Limb (tissue), 2 donors: ENCODE data around the gene CNTN5.
"Not testable (repeated sequence)": the region's sequence is repeated elsewhere in the genome, so short reads cannot be mapped to it uniquely, and the experiment has no call there.

Experiments used
- DNase-seq, 2 donors: peaks; one replicate each; pipeline ENCODE4 v3.0.0-alpha.2; 2016; ENCODE audit errors: extremely low spot score in 2 of 2

Gene CNTN5

GRCh38 chr11:99275521-99275920 is 254.8 kb downstream of the CNTN5 start:
- no peak for DNase-seq

GRCh38 chr11:99277281-99277680 is 256.5 kb downstream of the CNTN5 start:
- no peak for DNase-seq

GRCh38 chr11:99279266-99279665 is 258.5 kb downstream of the CNTN5 start:
- no peak for DNase-seq

- no peak for DNase-seq
Measured at GRCh38 chr11:99281331-99281730, 260.6 kb downstream of the CNTN5 start.

- not testable (repeated sequence) for DNase-seq
Measured at GRCh38 chr11:99297925-99298324, 277.2 kb downstream of the CNTN5 start.

- DNase-seq, result no peak
Measured at GRCh38 chr11:99307510-99308088, 286.9 kb downstream of the CNTN5 start.

- DNase-seq, result no peak
Measured at GRCh38 chr11:99311870-99312269, 291.1 kb downstream of the CNTN5 start.

GRCh38 chr11:99316776-99317520 is 296.2 kb downstream of the CNTN5 start:
- DNase-seq, result peak; percentile 36 to 42

GRCh38 chr11:99320769-99321290 is 300.1 kb downstream of the CNTN5 start:
- DNase-seq, result no peak

- DNase-seq, result no peak
Measured at GRCh38 chr11:99325847-99326246, 305.1 kb downstream of the CNTN5 start.

GRCh38 chr11:99327066-99327465 is 306.3 kb downstream of the CNTN5 start:
- DNase-seq, result no peak

GRCh38 chr11:99327527-99327926 is 306.8 kb downstream of the CNTN5 start:
- no peak for DNase-seq

GRCh38 chr11:99333621-99334020 is 312.9 kb downstream of the CNTN5 start:
- no peak for DNase-seq

- no peak for DNase-seq
Measured at GRCh38 chr11:99343117-99343516, 322.4 kb downstream of the CNTN5 start.

GRCh38 chr11:99349151-99349673 is 328.5 kb downstream of the CNTN5 start:
- DNase-seq, result peak in 1 of 2 donors; percentile 22

GRCh38 chr11:99351624-99352023 is 330.9 kb downstream of the CNTN5 start:
- no peak for DNase-seq

- no peak for DNase-seq
Measured at GRCh38 chr11:99352642-99353041, 331.9 kb downstream of the CNTN5 start.

- no peak for DNase-seq
Measured at GRCh38 chr11:99366546-99366945, 345.8 kb downstream of the CNTN5 start.

GRCh38 chr11:99368583-99368982 is 347.8 kb downstream of the CNTN5 start:
- DNase-seq, result no peak

- DNase-seq, result peak in 1 of 2 donors; percentile 36
Measured at GRCh38 chr11:99370549-99371216, 349.9 kb downstream of the CNTN5 start.

GRCh38 chr11:99371257-99371656 is 350.5 kb downstream of the CNTN5 start:
- DNase-seq, result no peak

- DNase-seq, result no peak
Measured at GRCh38 chr11:99376463-99376862, 355.7 kb downstream of the CNTN5 start.
